Measurements from ENCODE around the gene MPRIP. TPM values are rescaled to one million over a fixed set of nuclear protein-coding genes. Genes with fewer than 3 reads are reported as not detected.

Gene MPRIP
- total and polyA plus RNA-seq, 2 donors (not counting 3 experiments of a cell fraction or from before 2014, with no cell fraction given), result 94.6 to 246 TPM

- Histone ChIP-seq H3K27me3 (ENCODE audit: control insufficient read depth in 2 of 2, insufficient read depth in 2 of 2, low read length in 2 of 2) (no peaks in the 10 kb centered on the region), H3K4me2 (ENCODE audit: insufficient read depth, low read length) (no peak overlapping the region), H3K36me3 (ENCODE audit: control insufficient read depth in 2 of 2, extremely low read depth in 1 of 2, insufficient read depth in 2 of 2, low read length in 2 of 2) (peaks cover 31 to 58% of the 10 kb centered on the region in 2 experiments), H3K9ac (replicated peaks; ENCODE audit: extremely low read depth, insufficient read depth, low read length) (no peak overlapping the region), H3K9me3 (replicated peaks; ENCODE audit: control insufficient read depth, insufficient read depth, low read length) (no peaks in the 10 kb centered on the region), H3K4me3 (replicated peaks in 1 of 3; ENCODE audit: insufficient read depth in 1 of 3, low read depth in 1 of 3, low read length in 3 of 3) (no peak overlapping the region), H3K4me1 (ENCODE audit: control insufficient read depth, extremely low read depth, insufficient read depth, low read length) (peaks cover 24% of the 10 kb centered on the region), H3K79me2 (ENCODE audit: control insufficient read depth, insufficient read depth, low read length) (peaks cover 3% of the 10 kb centered on the region), H3K9me1 (replicated peaks; ENCODE audit: control insufficient read depth, extremely low read depth, insufficient read depth, low read length) (no peaks in the 10 kb centered on the region), H3K27ac (ENCODE audit: insufficient read depth, low read depth, low read length) (no peak overlapping the region), H4K20me1 (replicated peaks; ENCODE audit: control insufficient read depth, extremely low read depth, insufficient read depth, low read length) (no peaks in the 10 kb centered on the region), H2AFZ (ENCODE audit: low read depth, low read length) (no peak overlapping the region)
- ChIA-PET CTCF (interaction anchor here (2.3 kb wide), 1 partner anchor 13 kb away, joined by 11 read pairs; no protein-coding TSS in a partner anchor), POLR2A (no interaction called here)
- no peak for FAIRE-seq
- TF ChIP-seq POLR2A (IDR thresholded peaks at IDR 0.05; ENCODE audit: low read depth, low read length) (no peak), POLR2AphosphoS5 (IDR thresholded peaks at IDR 0.05; ENCODE audit: insufficient read depth, low read depth, low read length) (no peak), EZH2 (IDR thresholded peaks at IDR 0.05; ENCODE audit: borderline replicate concordance, low read depth, low read length, severe bottlenecking) (no peak), FOS (IDR thresholded peaks at IDR 0.05; ENCODE audit: borderline replicate concordance, insufficient read depth, low read length) (no peak), CTCF (IDR thresholded peaks at IDR 0.05; ENCODE audit: extremely low read depth in 1 of 2, insufficient read depth in 1 of 2, low read depth in 1 of 2, low read length in 2 of 2) (no peak), MYC (IDR thresholded peaks at IDR 0.05; ENCODE audit: low read depth, low read length) (no peak), GATA2 (IDR thresholded peaks at IDR 0.05; ENCODE audit: insufficient read depth, insufficient read length, low read depth, low read length) (no peak), JUN (IDR thresholded peaks at IDR 0.05; ENCODE audit: borderline replicate concordance, insufficient read depth, insufficient read length, low read depth) (no peak)
- TF ChIP-seq, protein P1, sequence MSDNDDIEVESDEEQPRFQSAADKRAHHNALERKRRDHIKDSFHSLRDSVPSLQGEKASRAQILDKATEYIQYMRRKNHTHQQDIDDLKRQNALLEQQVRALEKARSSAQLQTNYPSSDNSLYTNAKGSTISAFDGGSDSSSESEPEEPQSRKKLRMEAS (IDR thresholded peaks at IDR 0.05; ENCODE audit: insufficient read depth, insufficient read length), result no peak
- dilution Hi-C loops (cut with MboI; ENCODE audit: extremely low pct_ligation_motif_present, low sequenced_read_pairs), result no loop called here
- no TSS peak for BruUV-seq (replicated peaks)
- no peak for DNase-seq (ENCODE audit: low read depth, low spot score)
- intact Hi-C loops (cut with micrococcal nuclease), result no loop called here
Observed at GRCh38 chr17:17154556-17154955, 112.3 kb downstream of the MPRIP start.

All from endothelial cell of umbilical vein (primary cell).